GM19238 (cell line): ENCODE data around the gene LRCOL1.

Source experiments
- DNase-seq: peaks from one replicate; pipeline ENCODE4 v3.0.0; 2011; ENCODE audit warnings: low spot score; ENCODE audit not compliant: insufficient read length

Gene LRCOL1

DNA sequence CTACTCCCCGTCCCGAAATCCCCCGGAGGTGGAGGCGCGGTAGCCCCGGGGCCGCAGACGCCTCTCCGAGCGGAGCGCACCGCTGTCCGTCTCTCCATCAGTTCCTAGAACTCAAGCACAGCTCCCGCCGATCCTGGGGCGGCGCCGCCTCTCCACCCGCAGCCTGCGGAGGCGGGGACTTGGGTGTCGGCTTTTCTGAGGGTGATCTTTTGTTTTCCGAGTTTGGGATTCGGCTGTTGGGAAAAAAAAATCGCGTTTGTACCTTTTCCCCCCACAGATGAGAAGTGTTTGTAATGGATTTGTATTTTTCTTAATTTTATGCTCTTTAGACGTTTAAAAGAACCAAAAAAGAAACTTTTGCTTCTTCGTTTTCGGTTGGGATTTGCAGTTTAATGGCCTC lies 26.6 kb downstream of the LRCOL1 start:
- no peak for DNase-seq

DNA sequence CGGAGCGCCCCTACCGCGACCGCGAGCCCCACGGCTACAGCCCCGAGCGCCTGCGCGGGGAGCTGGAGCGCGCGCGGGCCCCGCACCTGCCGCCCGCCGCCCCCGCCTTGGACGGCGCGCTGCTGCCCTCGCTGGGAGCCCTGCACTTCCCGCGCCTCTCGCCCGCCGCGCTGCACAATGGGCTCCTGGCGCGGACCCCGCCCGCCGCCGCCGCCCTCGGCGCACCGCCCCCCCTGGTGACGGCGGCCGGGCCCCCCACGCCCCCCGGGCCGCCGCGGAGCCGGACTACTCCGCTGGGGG lies 27.0 kb downstream of the LRCOL1 start:
- no peak for DNase-seq

DNA sequence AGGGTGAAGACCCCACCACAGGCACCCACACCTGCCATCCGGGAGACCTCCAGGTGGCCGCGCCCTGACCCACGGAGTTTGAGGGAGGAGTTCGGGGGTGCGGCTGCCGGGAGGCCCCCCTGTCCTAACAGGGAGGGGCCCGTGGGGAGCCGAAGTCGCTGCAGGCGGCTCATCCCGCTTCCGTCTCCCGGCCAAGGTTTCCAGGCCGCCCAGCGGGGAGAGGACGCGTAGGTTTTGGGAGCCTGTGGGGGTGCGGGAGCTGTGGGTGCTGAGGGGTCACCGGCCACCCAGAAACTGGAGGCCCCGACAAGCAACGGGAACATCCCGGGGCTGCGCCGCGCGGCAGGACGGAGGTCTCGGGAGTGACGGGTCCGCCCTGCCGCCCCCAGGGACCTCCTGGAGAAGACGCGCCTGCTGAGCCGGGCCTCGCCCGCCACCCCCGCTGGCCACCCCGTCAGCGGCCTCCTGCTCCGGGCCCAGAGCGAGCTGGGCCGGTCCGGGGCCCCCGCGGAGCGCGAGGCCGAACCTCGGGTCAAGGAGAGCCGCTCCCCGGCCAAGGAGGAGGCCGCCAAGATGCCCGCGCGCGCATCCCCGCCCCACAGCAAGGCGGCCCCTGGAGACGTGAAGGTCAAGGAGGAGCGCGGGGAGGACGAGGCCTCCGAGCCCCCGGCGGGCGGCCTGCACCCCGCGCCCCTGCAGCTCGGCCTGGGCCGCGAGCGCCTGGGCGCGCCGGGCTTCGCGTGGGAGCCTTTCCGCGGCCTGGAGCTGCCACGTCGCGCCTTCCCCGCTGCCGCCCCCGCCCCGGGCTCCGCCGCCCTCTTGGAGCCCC lies 27.6 kb downstream of the LRCOL1 start:
- no peak for DNase-seq

GRCh38 chr12:132582058-132582420 lies 28.3 kb downstream of the LRCOL1 start:
- DNase-seq, result no peak

- DNase-seq, result no peak
Measured at GRCh38 chr12:132581348-132582057, 28.9 kb downstream of the LRCOL1 start.

DNA sequence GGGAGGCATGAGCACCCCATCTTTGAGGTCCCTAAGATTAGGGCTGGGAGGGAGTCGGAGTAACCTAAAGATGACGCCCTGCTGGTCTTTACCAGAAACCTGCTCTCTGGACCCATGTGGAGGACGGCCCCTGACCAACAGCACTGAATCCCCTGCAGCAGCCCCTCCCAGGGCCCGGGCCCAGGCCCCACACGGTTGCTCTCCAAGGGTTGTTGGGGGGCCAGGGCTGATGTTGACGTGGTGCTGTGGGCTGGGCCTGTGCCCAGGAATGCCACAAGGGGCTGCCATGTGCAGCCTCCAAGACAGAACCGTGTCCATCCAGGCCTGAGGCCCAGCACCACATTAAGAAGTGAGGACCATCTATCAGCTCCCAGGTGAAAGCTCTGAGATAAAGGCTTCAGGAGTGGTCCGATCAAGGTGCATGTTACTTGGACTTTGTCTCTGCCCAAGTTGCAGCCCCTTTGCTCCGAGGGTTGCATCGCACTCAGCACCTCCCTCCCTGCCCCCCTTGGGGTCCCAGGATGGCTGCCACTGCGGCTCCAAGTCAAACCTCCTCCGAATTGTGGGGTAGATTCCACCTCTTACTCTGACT lies 29.6 kb downstream of the LRCOL1 start:
- DNase-seq, result no peak

DNA sequence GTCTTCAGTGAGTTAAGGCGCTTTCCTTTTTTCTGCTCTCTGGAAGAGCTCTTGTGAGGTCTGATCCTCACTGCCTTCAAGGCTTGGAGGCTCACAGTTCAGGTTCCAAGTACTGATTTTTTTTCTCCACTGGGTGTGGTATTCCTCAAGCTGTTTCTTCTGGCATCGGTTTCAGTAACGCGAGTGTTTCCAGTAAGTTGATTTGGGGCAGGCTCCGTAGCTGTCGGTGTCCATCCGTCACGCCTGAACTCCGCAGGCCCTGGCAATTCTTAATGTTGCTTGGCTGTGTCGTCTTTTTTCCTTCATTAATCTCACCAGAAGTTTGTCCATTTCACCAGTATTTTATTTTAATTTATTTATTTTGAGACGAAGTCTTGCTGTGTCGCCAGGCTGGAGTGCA lies 30.6 kb downstream of the LRCOL1 start:
- no peak for DNase-seq

DNA sequence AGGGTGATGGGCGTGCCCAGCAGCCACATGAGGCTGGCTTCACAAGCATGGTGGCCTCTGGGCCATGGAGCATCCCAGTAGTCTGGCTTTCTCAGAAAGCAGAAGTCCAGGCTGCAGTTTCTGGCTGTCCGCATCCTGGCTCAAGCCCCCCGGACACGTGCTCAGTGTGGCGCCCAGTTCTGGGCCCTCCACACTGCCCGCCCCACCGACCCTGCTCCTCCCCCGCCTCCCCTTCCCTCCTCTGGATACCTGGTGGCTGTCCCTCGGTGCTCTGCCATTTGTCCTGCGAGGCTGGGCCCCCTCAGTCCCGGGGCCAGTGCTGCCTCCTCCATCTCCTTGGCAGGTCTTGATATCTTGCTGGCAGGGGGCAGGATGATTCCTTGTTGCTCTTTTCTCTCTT lies 31.6 kb downstream of the LRCOL1 start:
- DNase-seq, result no peak

DNA sequence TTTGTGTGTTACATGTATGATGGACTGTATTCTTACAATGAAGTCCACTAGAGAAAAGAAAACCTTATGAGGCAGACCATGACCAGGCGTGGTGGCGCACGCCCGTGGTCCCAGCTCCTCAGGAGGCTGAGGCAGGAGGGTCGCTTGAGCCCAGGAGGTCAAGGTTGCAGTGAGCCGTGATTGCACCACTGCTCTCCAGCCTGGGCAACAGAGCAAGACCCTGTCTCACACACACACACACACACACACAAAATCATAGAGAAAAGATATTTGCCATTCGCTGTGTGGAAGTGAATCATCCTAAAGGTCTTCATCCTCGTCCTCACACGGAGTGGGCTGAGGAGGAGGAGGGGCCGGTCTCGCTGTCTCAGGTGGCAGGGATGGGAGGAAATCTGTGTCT lies 32.3 kb downstream of the LRCOL1 start:
- DNase-seq, result no peak

GRCh38 chr12:132577191-132577920 lies 33.0 kb downstream of the LRCOL1 start:
- DNase-seq, result no peak

GRCh38 chr12:132576701-132577100 lies 33.7 kb downstream of the LRCOL1 start:
- DNase-seq, result no peak

DNA sequence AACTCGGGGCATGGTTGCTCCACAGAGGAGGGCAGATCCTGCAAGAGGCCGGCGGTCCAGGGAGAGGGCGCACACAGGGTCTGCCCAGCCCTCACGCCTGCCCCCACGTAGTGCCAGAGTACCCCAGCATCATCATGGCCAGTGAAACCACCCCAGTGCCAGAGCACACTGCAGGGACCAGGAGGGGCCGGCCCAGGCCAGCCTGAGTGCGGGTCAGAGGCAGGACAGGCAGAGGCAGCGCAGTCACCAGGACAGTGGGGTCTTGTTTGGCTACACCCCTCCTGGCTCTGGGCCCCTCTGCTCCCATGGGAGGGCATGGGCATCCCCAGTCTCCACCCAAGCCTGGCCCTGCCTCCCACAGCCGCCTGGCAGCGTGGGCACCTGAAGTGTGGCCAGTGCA lies 34.7 kb downstream of the LRCOL1 start:
- no peak for DNase-seq

DNA sequence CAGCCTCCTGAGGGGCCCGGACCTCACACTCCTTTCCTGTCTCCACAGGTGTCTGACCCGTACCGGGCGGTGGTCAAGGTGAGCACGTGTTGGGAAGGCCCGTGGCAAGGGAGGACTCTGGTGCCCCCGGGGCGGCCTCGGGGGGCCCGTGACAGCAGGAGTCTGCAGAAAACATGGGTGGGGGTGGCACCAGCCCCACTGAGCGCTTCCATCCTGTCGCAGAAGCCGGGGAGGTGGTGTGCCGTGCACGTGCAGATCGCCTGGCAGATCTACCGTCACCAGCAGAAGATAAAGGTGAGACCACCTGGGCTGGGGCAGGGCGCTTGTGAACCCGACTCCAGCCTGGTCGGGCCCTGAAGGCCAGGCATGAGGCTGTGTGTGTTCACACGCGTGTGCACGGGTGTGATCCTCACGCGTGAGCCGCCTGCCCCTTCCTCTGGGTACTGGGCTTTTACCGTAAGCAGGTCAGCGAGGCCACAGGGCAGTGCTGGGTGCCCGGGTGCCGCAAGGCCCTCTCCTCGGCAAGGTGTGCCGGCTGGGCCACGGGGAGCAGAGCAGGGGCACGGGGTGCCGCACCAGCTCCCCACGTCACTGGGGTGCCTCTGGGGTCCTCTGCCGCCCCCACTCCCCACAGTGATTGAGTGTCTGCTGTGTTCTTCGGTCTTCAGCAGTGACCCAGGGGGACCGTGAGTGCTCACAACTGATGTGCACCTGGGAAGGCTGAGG lies 35.9 kb downstream of the LRCOL1 start:
- DNase-seq, result no peak

- DNase-seq, result no peak
Measured at GRCh38 chr12:132572801-132573760, 37.3 kb downstream of the LRCOL1 start.

DNA sequence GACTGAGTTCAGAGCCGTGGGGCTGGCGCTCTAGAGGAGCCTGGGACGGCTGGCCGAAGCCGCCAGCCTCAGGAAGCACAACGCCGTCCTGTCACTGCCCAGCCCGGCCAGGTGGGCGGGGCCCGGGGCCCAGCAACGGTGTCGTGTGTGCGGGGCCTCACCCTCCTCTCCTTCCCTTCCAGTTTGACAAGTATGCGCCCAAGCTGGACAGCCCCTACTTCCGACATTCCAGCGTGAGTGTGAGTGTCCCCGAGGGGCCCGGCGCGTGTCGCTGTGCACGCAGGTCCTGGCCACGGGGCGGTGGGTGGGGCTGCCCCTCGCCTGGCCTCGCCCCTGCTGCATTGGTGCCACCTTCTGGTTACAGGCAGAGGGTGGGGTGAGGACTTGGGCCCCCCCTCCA lies 38.3 kb downstream of the LRCOL1 start:
- no peak for DNase-seq

GRCh38 chr12:132571598-132571997 lies 38.8 kb downstream of the LRCOL1 start:
- no peak for DNase-seq

DNA sequence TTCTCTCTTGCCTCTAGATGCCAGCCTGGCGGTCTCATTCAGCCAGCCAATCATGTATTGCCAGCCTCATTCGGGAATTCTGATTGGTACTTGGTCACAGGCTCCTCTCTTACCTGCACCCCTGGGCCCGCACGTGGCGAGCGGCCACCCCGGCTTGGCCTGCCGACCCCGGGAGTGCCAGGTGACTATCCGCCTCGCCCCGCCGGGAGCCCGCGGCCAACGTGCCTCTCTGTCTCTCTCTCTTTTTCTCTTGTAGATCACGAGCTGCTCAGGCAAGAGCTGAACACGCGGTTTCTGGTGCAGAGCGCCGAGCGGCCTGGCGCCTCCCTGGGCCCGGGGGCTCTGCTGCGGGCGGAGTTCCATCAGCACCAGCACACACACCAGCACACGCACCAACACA lies 39.3 kb downstream of the LRCOL1 start:
- no peak for DNase-seq

DNA sequence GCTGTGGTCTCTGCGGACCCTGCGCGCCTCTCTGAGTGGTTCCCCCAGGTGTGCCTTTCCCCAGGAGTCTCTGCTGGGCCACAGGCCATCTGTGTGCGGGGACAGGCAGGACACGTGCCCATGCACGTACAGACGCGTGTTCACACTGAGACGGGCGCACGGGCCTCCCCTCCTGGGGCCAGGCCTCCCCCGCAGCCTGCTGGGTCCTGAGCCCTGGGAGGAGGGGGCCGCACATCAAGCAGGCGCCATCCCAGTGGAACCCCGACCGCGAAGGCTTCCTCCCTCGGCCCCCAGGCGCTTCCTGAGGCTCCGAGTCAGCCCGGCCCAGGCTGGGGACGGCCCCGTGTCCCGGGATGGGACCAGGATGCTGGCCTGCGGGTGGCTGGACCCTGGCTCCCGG lies 39.7 kb downstream of the LRCOL1 start:
- DNase-seq, result no peak

DNA sequence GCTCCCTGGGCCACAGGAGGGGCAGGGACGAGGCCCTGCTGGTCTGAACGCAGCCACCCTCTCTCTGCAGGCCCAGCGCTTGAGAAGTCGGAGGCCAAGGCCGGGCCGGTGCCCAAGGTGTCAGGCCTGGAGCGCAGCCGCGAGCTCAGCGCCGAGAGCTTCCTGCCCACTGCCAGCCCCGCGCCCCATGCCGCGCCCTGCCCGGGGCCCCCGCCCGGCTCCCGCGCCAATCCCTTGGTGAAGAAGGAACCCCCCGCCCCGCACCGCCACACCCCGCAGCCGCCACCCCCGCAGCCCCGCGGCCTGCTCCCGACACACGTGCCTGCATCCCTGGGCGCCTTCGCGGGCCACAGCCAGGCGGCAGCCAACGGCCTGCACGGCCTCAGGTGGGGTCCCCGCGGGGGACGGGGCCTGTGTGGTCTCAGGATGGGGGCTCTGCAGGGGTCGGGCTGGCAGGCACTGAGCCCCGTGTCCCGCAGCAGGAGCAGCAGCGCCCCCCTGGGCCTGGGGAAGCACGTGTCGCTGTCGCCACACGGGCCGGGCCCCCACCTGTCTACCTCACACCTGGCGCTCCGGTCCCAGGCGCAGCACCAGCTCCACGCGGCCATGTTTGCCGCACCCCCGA lies 40.4 kb downstream of the LRCOL1 start:
- DNase-seq, result no peak
